Activated CD8-positive, alpha-beta memory T cell treated with anti-CD3 and anti-CD28 coated beads for 48 hours (primary cell): ENCODE results near the gene SEMA4D.
"Not testable (repeated sequence)": the region's sequence is repeated elsewhere in the genome, so short reads cannot be mapped to it uniquely, and the experiment has no call there.

Experiments
- DNase-seq, 3 experiments: peaks; one replicate each; pipeline ENCODE4 v3.0.0-alpha.2; 2020; ENCODE audit warnings: low read depth in 2 of 3, low spot score in 2 of 3

The SEMA4D gene

DNA sequence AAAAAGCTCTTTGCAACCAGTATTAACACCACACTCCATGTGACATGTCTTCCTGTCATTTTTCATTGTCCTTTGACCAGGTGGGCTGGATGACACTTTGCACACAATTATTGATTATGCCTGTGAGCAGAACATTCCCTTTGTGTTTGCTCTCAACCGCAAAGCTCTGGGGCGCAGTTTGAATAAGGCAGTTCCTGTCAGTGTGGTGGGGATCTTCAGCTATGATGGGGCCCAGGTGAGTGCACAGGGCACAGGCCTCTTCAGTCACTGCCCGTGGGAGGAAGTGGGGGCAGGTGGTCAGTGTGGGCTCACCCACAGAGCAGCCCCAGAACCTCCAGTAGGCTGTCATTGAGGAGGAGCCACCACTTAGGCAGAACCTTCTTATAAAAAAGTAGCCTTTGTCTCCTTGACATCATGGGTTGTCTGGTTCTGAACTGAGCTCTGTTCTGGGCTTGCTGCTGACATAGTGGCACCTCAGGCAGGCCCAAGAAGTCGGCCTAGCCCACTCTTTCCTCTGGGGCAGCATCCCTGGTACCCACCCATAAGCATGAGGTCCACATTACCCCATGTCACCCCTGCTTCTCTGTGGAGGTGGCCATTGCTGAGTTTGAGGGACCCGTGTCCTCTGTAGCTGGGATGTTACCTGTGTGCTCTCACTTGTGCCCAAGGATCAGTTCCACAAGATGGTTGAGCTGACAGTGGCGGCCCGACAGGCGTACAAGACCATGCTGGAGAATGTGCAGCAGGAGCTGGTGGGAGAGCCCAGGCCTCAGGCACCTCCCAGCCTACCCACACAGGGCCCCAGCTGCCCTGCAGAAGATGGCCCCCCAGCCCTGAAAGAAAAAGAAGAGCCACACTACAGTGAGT lies 140.3 kb downstream of the SEMA4D start:
- no peak for DNase-seq

DNA sequence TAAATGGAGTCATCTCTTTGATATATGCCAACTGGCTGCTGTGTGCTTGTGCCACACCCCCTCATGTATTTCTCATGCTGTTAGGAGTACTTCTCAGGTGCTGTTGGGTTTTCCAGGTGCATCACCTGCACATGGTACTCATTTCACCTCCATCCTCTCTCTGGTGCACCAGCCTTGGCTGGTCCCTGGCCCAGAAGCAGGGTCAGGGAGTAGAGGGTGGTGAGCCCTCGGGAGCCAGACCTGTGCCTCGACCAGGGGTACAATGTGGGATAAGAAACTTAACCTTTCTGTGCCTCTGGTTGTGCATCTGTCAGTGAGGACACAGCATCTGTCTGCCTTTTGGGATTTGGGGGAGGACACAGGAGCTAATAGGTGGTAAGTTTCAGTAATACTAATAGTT lies 141.1 kb downstream of the SEMA4D start:
- DNase-seq = no peak

DNA sequence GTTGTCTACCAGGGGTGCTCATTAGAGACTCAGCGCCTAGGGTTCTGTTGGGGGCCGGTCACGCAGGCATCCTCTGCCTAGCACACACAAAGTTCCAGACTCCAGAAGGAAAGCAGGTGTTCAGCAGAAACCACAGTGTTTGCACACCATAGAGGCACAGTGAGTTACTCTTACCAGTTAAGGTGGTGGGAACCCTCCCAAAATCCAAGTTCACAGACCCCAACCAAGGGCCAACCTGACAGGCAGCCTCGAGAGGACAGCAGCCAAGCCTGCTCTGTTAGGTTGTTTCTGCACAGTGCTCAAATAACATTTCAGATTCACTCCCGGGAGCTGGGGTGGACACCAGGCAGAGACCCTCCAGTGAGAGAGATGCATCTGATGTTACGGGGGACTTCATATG lies 143.4 kb downstream of the SEMA4D start:
- DNase-seq = no peak

DNA sequence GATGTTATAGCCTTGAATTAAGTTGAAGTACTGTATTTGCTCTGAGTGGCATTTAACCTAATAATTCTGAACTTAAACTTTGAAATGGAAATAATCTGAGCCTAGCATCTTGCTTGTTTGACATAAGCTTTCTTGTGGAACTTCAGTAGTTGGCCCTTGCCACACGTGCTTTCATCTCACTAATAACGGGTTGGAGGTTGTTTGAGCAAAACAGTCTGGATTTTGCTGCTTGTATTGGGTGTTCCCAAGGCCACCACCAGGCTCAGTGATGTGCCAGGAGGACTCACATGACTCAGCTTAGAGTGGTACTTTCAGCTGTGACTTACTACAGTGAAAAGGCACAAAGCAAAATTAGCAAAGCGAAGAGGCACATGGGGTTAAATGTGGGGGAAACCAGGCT lies 143.9 kb downstream of the SEMA4D start:
- DNase-seq = no peak

DNA sequence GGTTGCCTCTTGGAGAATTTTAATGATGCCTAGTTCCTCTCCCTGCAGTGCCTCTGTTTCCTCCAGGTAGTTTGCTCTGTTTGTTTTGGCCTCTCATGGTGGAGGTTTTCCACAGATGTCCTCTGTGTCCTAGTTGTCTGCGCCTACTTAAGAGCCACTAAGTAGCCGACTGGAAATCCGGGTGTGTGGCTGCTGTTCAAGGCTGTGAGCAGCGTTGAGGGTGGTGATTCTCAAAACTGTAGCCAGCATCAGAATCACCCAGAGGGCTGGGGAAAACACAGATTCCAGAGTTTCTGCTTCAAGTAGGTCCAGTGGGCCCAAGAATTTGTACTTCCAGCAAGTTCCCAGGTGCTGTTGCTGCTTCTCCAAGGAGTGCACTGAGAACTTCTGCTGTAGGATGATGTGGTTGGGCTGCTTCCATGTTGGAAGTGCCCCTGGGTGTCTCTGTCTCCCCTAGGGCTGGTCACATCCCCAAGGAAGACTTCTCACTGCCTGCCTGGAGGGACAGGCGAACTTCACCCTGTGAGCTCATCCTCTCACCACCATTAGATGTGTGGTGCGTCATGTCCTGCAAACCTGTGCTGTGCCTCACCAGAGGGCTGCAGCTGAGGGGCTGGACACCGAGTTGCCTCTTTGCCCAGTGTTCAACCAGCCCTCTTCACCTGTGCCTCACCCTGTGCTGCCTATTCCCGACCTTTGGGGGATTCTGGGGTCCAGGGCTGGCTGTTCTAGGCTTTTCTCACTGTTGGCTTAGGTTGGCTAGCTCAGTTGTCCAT lies 144.9 kb downstream of the SEMA4D start:
- DNase-seq = no peak

DNA sequence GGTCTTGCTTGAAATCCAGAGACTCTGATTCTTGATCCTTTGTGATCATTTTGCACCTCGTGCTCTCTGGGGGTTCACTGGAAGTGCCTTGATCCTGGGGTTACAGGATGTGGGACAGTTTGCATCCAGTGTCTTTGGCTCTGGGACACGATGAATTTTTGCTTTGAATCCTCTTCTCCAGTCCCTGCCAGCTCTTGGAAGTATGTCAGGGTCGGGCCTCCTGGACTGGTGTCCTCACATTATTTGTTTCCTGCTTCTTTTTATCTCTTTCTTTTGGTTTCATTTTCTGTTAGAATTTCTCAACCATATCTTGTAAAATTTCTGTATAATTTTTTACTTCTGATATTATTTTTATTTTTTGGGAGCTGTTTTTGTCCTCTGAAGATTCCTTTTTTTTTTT lies 145.5 kb downstream of the SEMA4D start:
- DNase-seq = no peak

DNA sequence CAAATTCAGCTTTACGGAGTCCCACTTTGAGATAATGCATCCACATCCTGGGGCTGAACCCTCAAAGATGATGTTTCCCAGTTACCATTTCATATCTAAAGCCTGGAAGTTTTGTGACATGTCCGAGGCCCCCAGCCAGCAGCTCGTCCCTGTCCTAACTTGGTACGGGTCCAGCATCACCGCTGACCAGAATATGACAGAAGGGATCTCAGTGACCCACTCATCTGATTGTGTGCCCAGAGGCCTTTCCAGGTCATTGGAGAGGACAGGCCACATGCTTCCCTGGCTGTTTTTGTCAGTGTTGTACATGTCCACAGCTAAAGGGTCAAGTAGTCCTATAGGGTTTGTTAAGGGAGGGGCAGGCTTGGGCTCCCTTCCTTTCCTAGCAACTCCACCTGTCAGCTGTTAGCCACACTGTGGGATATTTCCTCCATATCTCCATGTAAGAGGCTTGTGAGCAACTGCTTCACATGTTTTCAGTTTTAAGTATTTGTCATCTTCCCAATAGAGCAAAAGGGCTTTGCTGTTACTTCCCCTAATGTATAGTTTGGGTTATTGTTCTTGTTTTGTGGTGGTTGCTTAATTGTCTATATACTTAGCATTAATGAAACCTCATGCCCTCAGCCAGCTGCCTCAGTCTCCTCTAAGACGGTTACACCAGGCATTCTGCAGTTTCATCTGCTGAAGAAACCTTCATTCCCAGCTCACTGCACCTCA lies 146.2 kb downstream of the SEMA4D start:
- DNase-seq = no peak

DNA sequence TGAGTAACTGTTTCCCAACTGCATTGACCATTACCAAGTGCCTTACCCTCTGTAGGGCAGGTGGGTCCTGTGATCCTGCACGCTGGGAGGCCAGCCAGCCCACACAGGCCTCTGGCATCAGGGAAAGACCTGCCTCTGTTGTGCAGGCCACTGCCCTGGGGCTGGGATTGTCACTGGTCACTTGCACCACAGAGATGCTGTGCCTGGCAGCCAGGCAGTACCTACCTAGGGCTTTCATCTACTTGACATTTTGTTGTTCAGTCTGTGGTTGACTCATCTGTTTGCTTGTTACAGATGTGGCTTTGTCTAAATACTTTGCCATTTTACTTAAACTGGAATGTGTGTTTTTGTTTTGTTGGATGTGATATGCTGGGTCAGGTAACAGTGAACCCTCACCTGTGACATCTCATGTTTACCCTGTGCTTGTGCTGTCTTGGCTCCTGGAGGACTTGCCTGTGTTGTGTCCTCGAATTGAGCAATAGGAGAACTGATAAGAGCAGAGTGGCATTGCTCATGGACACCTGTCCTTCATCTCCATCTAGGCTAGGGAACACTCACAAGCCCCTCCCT lies 146.8 kb downstream of the SEMA4D start:
- no peak for DNase-seq

DNA sequence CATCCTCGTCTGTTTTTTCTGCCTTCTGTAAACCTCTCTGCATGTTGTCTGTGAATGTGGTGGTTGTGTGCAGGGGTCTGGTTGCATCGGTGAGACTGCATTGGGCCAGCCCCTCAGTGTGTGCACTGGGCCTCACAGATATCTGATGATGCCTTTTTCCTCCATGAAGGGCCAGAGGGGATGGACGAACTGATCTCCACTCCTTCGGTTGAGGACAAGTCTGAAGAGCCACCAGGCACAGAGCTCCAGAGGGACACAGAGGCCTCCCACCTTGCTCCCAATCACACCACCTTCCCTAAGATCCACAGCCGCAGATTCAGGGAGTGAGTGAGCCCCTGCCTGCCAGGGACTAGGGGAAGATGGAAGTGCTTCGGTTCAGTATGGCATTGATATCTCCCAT lies 148.3 kb downstream of the SEMA4D start:
- no peak for DNase-seq

DNA sequence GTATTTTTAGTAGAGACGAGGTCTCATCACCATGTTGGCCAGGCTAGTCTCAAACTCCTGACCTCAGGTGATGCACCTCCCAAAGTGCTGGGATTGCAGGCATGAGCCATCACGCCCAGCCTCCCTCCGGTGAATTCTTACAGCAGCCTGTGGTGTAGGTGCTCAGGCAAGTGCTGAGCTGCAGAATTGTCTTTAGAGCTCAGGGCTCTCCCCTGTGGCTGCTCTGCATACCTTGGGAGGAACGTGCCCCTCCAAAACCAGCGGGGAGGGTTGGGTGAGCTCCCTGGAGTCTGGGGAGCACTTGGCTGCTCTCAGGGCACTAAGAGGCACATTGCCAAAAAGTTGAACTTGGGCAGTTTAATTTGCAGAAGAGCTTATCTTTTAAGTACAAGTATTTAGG lies 150.3 kb downstream of the SEMA4D start:
- no peak for DNase-seq

DNA sequence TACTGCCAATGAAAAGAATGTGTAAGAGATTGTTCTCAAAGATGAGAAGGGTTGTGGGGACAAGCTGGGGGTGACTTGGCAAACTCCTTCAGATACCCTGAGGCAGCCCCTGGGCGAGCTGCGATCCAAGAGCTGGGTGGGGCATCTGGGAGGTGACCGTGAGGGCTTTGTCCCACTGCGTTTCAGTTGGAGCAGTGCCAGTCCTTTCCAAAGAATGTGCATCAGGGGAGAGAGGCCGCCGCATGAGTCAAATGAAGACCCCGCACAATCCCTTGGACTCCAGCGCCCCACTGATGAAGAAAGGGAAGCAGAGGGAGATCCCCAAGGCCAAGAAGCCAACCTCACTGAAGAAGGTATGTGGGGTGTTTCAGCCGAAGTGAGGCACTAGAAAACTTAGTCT lies 151.2 kb downstream of the SEMA4D start:
- no peak for DNase-seq

DNA sequence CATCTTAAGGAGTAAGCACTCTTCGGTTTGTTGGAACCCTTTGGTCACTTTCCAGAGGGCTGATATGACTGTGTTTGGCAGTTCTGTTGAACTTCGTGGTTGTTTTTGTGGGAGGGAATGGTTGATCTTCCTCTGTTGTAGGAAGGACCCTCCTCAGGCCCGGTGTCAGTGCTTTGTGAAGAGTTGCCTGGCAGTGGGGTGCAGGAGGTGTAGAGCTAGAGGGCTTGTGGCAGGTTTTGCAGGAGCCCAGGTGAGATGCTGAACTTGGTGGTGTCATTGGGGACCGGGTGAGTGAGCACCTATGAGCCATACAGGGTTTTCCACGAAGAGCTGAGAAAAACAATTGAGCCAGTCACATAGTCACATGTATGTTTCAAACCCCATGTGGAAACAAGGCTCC lies 152.4 kb downstream of the SEMA4D start:
- no peak for DNase-seq

DNA sequence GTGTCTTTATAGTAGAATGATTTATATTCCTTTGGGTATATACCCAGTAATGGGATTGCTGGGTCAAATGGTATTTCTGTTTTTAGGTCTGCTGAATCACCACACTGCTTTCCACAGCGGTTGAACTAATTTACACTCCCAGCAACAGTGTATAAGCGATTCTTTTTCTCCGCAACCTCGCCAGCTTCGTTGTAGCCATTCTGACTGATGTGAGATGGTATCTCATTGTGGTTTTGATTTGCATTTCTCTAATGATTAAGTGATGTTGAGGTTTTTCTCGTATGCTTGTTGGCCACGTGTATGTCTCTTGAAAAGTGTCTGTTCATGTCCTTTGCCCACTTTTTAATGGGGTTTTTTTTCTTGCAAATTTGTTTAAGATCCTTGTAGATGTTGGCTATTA lies 154.1 kb downstream of the SEMA4D start:
- DNase-seq = not testable (repeated sequence)

DNA sequence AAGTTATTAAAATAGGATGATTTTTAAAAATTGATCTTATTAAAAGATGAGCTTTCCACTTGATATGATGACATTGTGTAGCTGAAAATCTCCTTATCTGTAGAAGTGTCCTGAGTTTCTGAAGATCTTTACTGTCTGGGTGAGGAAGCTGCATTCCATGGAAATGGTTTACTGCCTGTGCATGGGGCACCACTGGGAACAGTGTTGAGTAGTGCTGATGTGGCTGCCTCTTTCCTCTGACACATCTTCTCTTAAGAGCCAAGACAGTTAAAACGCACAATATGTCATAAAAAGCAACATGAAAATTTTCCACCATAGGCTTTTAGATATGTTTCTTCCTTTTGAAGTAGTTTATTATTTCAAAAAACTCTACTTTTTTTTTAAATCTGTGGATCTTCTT lies 155.0 kb downstream of the SEMA4D start:
- no peak for DNase-seq

DNA sequence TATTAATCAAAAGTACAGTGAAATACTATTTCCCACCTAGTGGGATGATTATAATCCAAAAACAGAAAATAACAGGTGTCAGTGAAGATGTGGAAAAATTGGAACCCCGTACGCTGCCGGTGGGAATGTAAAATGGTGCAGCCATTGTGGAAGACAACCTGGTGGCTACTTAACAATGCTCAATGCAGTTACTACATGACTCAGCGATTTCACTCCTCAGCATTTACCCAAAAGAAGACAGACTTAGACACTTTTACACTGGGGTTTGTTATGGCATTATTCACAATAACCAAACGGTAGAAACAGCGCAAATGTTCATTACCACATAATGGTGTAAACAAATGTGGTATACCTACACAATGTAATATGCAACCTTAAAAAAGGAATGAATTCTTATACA lies 155.7 kb downstream of the SEMA4D start:
- DNase-seq = no peak

DNA sequence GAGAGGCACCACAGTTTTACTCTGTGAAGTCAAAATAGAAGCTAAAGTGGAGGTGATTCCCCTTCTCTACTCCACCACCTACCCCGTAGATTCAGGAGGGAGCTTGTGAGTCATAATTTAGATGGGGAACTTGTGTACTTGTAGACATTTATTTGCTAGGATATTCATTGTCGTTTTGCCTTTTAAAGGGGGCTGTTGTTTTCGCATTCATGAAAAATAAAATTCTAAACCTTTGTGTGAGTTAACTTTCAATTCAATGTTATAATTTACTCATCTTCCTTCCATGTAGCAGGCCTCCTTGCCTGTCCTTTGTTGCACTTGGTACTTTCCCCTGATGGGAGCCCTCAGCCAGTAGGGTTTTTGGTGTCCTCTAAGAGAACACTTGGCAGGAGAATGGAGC lies 157.6 kb downstream of the SEMA4D start:
- no peak for DNase-seq

DNA sequence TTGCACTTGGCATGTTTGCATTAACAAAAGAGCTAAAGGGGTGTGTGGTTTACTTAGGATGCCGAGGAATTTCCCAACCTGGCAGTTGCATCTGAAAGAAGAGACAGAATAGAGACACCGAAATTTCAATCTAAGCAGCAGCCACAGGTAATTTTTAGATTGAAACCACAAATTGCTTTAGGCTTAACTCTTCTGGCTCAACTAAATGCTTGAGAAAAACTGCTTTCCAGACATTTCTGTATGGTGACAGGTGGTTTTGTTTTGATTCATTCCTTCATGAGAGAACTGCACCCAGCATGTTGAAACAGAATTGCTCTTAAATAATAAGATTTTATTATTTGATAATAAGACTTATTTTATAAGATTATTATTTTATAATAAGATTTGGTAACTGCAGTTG lies 158.1 kb downstream of the SEMA4D start:
- DNase-seq = no peak

DNA sequence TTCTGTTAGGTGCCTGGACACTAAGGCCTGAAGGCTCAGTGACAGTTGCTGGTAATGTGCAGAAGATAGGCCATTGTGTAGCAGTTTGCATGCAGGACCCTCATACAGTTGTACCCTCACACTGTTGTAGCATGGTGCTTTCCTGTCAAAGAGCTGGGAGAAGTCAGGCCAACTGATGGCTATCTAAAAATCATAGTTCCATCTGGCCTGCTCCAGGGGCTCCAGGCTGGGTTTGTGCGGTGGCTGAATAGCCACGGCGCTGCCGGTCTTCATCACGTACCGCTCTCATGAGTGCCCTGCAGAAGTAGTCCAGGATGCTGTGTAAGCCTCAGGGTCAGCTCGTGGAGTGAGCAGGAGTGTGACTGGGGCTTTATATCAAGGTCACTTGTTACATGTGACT lies 167.4 kb downstream of the SEMA4D start:
- DNase-seq = no peak

DNA sequence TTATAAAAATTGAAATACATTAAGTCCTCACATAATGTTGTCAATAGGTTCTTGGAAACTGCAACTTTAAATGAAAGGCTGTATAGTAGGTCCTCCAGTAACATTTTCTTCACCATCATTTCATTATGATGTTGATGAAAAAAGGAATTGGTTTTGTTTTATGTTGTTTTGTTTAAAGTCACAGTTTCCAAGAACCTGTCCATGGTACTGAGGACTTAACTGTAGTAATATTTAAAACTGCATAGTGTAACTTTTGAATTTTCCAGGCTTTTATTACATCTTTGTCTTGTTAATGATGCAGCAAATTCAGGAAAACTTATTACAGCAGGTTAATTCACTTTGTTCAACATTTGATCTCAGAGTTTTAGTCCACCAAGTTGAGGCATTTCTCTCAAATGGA lies 168.0 kb downstream of the SEMA4D start:
- no peak for DNase-seq

DNA sequence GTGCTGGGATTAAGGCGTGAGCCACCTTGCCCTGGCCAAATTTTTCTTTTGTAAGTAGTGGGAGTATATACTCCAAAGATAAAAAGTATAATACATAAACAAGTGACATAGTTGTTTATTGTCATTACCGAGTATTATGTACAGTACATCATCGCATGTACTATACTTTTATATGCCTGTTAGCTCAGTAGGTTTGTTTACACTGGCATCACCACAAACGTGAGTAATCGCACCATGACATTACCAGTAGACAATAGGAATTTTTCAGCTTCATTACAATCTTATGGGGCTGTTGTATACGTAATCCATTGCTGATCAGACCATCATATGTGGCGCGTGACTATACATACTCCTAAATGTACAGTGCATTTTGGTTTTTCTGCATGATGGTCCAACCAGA lies 169.8 kb downstream of the SEMA4D start:
- no peak for DNase-seq

DNA sequence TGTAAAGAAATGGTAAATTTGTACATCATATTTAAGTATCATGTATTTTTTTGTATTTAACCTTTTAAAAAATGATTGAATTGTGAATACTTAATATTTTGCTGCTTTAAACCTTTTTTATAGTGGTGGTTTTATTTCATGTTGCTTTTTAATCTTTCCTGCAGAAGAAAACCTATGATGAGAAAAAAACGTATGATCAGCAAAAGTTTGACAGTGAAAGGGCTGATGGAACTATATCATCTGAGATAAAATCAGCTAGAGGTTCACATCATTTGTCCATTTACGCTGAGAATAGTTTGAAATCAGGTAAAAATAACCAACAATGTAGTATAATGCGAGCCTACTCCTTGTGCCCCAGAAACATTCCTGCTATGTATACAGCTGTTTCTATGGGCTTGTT lies 172.2 kb downstream of the SEMA4D start:
- no peak for DNase-seq

DNA sequence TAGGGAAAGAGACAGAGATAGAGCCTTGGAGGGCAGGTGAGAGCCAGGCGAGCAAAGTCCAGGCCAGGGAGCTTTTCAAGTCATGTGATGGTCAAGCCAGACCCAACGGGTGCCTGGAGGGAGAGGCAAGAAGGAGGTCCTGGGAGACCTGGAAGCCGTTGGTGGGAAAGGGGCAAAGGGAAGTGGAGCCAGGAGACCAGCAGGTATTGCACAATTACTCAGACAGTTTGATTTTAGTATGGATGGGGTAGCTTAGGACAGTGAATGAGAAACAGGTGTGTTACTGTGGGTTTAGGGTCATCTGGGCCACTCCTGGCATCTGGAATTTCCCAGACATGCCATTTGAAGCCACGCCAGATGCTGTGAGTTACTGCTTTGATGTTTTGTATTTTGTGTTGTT lies 174.5 kb downstream of the SEMA4D start:
- no peak for DNase-seq
